GM18873 (cell line): Measurements from ENCODE around the gene TMEM220.
"Not testable (repeated sequence)": the region's sequence is repeated elsewhere in the genome, so short reads cannot be mapped to it uniquely, and the experiment has no call there.

ENCODE experiments used
- ATAC-seq: cut with Tn5 transposase; IDR thresholded peaks from one replicate; pipeline ENCODE4 v1.9.1; 2021; ENCODE audit warnings: mild to moderate bottlenecking, moderate library complexity, moderate number of reproducible peaks; ENCODE audit not compliant: unreplicated experiment, low FRiP score

The TMEM220 gene

DNA sequence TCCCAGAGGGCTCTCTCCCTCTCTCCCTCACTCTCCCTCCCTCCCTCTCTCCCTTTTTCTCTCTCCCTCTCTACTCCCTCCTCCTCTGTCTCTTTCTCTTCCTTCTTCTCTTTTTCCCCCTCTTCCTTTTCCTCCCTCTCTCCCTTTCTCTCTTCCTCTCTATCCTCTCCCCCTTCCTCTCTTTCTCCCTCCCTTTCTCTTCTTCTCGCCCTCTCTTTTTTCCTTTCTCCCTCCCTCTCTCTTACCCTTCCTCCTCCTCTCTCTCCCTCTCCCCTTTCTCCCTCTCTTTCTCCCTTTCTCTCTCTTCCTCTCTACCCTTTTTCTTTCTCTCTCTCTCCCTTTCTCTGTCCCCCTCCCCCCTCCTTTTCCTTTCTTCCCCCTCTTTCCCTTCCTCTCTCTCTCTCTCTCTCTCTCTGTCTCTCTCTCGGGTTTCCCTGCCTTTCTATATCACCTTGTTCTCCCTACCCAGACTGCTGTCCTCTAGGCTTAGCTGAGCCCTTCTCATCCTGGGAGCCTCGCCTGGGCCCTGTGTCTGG, 25.8 kb upstream of the TMEM220 start:
- ATAC-seq = no peak

DNA sequence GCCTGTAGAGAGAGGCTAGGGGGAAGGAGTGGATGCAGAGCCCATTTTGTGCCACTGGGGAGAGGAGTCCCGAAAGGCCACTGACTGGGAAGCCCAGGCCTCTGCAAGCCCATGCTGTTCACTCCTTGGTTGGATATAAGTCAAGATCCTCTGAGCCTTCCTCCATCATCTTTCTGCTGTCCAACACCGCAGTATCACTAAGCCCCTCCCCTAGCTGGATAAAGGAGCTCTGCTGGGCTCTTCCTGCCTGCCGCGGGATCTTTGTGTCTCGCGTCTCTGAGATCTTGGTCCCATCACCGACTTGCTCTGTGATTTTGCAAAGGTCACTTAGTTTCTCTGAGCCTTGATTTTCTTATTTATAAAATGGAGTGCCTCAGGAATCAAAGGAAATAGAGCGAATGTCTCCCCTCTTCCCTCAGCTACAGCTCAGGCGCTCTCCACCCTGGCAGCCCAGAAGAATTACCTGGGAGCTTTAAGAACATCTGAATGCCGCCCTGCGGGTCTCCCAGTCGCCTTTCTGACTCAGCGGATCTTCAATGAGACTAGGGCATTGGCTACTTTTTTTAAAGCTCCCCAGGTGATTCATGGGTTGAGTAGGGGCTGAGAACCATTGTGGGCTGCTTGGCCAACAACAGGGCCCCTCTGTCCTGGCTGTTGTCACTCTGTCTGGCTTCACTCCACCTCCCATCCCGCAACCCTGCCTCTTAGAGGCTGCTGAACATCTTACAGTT, 25.2 kb upstream of the TMEM220 start:
- ATAC-seq = no peak

DNA sequence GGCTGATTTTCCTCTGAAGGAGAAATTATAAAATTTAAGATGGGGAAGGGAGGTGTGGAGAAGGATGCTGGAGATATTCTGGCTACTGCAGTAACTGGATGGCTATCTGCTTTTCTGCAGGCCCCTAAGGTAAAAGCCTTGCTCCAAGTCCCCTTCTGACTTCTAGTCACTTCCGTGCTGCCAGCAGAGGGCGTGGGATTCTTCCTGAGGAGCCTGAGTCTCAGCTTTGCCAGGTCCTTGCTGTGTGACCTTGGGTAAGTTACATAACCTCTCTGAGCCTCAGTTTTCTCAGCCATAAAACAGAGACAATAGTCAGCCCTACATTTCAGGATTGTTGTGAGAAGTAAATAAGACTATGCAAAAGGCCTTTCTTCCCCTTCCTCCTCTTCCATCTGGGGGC, 24.3 kb upstream of the TMEM220 start:
- no peak for ATAC-seq

DNA sequence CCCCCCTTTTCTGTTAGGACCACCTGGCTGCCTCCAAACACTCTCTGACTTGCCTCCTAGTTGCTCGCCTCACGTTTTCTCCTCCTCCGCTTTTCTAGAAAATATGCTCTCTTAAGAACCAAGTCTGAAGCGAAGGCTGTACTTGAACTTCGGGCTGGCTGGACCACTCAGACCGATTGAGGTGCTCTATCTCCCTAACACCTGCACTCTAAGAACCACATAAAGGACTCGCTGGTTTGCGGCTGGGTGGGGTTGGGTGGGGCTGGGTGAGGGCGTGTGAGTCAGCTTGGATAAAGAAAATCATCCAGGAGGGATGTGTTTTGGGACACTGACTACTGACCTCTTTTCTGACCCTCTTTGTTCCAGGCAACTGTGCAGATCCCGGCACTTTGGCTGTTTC, 22.9 kb upstream of the TMEM220 start:
- no peak for ATAC-seq

DNA sequence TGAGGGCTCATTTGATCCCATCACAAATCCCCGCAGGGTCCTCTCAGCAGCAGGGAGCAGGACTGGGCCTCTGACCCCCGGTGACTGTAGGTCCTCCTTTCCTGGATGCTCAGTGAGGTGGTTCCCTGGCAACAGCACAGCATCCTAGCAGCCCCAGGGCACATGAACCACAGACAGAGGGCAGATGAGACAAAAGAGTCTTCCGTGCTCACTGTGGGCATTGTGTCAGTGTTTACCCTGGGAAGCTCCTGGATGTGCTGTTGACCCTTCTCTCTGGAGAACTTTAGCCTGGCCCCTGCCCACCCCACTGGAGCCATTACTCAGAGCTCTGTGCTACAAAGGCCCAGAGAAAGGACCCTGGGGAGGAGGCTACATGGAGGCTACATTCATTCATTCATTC, 21.7 kb upstream of the TMEM220 start:
- no peak for ATAC-seq

DNA sequence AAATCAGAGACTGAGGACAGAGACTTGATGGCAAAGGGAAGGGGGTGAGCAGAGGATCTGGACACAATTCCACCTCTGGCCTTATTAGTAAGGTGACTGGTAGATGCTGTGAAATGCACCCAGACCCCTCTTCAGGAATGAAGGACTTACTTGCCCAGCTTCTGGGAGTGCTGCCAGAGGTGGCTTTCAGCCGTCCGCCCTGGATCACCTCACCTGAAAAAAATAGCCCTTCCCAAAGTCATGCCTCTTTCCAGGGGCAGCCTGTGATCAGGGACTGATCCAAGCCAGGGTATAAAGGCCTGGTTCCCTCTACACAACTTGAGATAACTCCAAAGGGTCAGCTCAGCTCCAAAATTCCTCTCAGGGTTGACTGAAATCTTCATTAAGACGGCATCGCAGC, 20.4 kb upstream of the TMEM220 start:
- ATAC-seq = no peak

DNA sequence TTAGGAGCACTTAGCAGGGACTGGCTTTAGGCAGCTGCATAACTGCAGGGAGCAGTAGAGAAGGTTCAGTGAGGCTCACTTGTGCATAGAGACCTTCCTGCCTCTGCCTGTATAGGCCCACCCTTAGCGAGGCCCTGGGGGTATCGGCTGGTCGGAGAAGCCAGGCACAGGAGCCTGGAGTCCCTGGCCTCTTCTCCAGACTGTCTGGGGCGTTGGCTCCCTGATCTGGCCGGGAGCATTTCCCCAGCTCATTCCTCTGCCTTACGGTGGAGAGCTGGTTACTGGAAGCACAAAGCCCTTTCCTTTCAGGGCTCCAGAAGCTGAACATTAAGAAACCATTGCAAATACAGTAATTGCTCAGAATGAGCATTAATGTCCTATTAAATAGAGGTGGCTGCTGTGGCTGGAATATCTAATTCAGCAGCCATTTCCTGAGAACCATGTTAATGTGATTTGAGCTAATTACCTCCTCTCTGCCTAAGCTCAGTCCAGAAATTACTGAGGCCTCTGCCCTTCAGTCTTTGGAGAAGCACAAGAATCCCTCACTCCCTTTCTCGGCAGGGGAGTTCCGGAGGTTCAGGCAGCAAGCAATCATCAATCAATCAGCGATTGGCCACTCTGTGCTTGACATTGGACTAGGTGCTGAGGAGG, 18.8 kb upstream of the TMEM220 start:
- no peak for ATAC-seq

DNA sequence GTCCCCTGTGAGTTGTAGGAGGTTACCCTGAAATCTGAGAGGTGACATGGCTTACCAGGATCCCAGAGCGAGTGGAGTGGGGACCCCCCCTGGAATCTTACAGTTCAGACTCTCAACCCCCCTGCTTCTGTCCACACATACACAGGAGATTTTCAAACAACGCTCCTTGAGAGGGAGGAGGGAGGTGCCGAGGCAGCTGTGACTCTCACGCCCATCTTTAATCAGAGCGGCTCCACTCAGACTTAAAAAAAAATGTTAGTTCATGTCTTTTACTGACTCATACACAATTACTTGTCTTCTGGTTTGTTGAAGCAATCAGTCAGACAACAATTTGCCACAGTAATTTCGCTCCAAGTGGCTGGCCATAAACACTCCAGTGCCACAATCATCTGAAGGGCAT, 15.4 kb upstream of the TMEM220 start:
- no peak for ATAC-seq

DNA sequence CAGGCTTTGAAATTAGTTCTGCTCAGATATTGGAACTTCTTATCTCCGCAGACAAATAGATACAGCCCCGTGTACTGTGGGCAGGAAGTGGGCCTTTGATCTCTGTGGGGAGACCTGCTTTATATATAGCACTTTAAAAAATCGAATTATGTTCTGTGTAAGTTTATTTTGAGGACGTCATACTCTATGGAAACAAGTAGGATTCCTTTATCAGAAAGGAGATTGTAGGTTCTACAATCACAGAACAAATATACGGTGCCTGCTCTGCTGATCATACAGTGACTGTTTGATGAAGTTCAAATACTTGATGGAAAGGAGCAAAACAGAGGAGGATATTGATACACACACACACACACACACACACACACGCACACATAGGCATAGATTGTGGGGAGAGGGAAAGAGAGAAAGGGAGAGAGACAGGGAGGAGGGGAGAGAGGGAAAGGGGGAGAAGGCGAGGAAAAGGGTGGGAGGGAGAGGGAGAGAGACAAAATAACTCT, 14.7 kb upstream of the TMEM220 start:
- no peak for ATAC-seq

DNA sequence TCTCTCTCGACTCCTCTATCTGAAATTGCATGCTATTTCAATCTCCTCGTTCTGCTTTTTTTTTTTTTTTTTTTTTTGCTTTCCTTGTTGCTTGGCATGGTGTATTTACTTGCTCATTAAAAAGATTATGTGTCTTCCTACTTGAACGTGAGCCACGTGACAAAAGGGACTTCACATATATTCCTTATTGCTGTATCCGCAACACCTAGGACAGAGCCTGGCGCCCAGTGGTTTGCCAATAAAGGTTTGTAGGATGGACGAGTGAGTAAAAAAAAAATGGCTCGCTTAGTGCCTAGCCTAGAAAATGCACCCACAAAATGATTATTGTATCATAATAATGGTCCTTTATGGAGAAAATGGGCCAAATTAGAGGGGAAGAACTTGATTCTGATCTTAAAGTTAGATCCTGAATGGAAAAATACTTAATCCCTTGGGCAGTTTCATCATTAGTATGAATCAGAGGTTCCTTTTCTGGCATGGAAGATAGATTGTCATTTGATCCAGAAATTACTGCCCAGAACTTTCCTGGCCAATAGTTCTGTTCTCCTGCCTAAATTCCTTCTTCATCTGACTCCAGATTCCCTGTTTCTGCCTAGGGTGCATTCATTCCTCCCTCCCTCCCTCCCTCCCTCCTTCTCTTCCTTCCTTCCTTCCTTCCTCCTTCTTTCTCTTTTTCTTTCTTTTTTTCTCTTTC, 13.6 kb upstream of the TMEM220 start:
- no peak for ATAC-seq

DNA sequence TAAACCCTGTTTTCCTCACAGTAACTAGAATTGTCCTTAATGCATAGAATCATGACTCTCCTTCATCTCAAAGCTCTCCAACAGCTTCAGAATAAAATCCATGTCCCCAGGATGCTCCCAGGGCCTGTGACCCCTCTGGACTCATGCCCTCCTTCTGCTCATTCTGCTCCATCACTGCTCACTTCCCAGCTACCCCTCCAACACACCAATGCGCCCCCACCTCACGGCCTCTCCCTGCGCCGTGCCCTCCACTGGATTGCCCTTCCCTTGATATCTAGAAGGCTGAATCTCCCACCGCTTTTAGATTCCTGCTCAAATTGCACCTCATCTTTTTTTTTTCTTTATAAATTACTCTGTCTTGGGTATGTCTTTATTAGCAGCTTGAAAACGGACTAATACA, 12.6 kb upstream of the TMEM220 start:
- ATAC-seq = no peak

DNA sequence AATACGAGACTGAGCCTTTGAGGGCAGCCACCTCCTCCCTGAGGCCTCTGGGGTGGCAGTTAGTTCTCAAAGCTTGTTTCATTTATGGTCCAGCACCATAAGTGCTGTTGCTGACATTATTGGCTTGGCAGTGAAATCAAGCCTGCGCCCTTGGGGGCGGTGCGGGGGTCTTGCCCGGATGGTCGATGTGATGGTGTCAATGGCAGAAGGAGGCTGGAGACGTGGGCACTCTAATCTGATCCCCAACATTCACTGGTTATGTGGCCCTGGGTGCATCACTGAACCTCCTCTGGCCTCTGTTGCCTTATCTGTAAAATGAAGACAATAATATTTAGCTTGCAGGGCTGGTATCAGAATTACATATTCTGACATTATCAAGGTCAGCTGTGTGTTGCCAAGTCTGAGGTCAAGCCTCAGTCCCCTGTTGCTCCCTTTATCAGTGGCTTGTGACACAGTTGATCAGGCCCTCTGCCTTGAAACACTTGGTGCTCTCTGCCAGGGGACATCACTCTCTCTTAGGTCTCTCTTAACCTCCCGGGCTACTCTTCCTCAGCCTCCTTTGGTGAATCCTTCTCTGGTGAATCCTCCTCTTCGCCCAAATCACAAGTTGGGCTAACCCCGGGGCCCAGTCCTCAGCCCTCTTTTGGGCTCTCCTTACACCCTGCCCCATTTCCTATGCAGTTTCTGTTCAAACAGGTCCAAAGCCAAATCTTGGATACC, 11.8 kb upstream of the TMEM220 start:
- no peak for ATAC-seq

DNA sequence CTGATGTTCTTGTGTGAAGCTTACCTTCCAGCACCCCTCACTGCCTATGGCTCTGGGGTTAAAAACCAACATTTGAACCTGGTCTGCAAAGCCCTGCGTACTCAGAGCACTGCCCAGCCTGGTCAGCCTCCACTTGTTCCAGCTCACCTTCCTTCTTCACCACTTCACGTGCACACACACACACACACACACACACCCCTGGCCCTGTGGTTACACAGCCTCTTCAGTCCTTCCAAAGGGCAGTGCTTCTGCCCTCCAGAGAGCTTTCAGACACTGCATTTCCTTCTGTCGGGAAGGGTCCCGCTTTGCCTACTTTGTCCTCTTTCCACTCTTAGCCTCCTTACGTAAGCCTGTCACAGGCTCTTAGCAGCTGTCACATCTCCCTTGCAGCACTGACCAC, 9.6 kb upstream of the TMEM220 start:
- ATAC-seq = no peak

DNA sequence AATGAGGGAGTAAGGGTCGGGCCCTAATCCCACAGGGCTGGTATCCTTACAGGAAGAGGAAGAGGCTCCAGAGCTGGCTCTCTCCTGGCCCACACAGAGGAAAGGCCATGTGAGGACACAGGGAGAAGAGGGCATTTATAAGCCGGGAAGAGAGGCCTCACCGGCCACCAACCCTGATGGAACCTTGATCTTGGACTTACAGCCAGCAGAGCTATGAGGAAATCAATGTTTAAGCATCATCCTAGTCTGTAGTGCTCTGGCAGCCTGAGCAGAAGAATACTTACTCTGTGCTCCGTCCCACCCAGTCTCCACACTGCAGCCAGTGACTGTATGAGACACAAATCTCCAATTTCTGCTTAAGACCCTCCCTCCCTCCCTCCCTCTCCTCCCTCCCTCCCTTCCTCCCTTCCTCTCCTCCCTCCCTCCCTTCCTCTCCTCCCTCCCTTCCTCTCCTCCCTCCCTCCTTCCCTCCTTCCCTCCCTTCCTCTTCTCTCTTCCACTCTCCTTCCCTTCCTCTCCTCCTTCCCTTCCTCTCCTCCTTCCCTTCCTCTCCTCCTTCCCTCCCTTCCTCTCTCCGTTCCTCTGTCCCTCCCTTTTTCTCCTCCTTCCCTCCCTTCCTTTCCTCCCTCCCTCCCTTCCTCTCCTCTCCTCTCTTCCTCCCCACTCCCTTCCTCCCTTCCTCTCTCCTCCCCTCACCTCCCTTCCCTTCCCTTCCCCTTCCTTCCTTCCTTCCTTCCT, 8.9 kb upstream of the TMEM220 start:
- no peak for ATAC-seq

DNA sequence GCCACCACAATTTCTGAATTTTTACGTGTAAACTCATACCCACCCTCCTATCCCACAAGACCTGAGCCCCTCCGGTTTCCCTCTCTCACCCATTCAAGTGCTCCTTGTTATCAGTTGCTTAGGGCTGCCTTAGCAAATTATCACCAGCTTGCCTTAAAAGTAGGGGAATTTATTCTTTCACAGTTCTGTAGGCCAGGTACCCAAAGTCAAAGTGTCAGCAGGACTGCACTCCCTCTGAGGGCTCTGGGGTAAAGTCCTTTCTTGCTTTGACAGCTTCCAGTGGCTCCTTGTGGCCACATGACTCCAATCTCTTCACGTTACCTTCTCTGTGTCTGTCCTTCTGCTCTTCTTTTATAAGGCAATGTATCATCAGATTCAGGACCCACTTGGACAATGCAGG, 7.9 kb upstream of the TMEM220 start:
- no peak for ATAC-seq

DNA sequence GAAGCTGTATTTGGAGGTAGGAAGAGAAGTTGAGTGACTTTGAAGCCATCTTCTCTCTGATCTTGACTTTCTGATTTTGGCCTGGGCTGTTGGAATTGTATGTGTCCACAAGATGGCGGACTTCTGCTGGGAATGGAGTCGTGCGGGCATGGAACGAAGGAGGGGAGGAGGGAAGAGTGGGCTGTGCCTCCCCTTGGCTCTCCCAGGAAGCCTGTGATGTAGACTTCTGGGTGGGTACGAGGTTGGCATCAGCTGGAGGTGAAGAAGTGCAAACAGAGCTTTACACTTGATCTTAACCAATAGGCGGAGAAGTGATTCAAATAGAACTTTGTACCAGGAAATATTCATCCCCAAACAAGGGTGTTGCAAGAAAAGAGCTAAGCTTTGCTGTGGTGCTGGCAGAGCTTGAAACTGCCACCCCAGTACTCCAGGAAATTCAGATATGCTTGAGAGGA, 7.4 kb upstream of the TMEM220 start:
- no peak for ATAC-seq

DNA sequence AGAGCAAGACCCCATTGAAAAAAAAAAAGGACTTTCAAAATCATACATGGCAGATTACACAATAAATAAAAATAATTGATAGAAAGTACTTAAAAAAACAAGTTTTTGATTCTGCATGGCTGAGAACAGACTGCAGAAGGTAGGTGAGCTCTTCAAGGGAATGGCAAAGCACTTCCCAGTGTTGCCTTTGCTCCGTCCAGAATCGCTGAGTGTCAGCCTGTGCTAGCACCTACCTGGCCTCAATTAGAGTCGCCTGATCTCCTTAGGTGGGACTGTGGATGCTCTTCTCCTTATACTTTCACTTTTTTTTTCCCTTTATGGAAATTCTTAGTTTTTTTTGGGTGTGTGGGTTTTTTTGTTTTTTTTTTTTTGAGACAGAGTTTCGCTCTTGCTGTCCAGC, 6.0 kb upstream of the TMEM220 start:
- no peak for ATAC-seq

DNA sequence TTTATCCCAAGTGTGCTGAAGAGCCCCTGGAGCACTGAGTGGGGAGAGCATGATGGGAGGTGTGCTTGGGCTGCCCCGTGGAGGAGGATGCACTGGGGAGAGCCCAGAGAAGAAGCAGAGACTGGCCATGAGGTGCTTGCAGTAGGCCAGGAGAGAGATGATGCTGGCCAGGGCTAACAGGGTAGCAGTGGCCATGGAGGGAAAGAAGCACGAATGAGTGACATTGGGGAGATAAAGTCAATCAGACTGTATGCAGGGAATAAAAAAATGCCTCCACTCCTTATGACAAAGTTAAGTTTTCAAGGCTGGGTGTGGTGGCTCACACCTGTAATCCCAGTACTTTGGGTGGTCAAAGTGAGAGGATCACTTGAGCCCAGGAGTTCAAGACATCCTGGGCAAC, 5.4 kb upstream of the TMEM220 start:
- no peak for ATAC-seq

DNA sequence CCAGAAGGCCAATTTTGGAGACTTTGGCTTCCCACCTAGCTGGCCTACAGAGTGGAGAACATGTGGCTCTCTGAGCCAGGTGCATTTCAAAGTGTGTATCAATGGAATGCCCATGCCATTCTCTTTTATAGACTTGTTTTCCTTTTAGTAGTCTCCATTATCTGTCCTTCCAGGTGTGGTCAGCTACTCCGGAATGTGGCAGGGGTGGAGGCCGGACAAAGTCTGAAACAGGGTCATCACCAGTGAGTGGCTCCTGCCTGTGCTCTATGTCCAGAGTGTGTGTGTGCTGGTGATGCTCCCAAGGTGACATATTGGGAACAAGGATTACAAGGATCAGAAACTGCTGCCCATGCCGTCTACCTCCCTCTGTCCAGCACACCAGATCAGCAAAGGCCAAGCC, 3.8 kb upstream of the TMEM220 start:
- no peak for ATAC-seq

DNA sequence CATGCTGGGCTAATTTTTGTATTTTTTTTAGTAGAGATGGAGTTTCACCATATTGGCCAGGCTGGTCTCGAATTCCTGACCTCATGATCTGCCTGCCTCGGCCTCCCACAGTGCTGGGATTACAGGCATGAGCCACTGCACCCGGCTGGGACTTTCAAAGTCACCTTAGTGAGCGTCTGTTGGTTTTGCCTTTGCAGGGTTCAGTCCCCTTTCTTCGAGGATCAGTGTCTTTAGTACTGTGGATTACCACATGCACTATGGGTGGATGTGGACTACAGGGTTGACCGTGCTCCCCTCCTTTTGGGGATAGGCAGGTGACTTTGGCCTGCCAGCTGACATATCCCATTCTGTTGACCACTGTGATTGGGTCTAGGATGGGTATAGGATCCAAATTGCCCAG, 2.3 kb upstream of the TMEM220 start:
- ATAC-seq = not testable (repeated sequence)
